Prostate gland (tissue), 2 donors: ENCODE results near the gene DACH1. TPM values are rescaled to one million over a fixed set of nuclear protein-coding genes. Genes with fewer than 3 reads are reported as not detected.

ENCODE experiments used
- DNase-seq: peaks from one replicate; pipeline ENCODE4 v3.0.0-alpha.2; 2019; ENCODE audit warnings: low spot score
- H3K27ac ChIP-seq, 2 donors: fragments of 200-600 bp; sonication (generic); 2 replicates each; pipeline ENCODE4 v1.5.1; 2017 to 2019
- H3K27me3 ChIP-seq: fragments of 200-600 bp; sonication (generic); replicated peaks from 2 replicates; pipeline ENCODE4 v1.5.1; 2019; ENCODE audit not compliant: insufficient read depth
- H3K36me3 ChIP-seq, 2 donors: fragments of 200-600 bp; sonication (generic); 1 replicate in 1 of 2; 2 replicates in 1 of 2; pipeline versions ENCODE4 v1.5.1 to v1.8.1; 2017 to 2019
- H3K4me1 ChIP-seq: fragments of 200-600 bp; sonication (generic); replicated peaks from 2 replicates; pipeline ENCODE4 v1.5.1; 2019
- H3K4me3 ChIP-seq, 2 donors: fragments of 200-600 bp; sonication (generic); 2 replicates each; pipeline ENCODE4 v1.5.1; 2017 to 2019
- H3K9me3 ChIP-seq: fragments of 200-600 bp; sonication (generic); 2 replicates; pipeline ENCODE4 v1.5.1; 2017
- POLR2A ChIP-seq: fragments of 450-650 bp; IDR thresholded peaks from one replicate; pipeline ENCODE4 v1.6.1; 2016; ENCODE audit warnings: antibody characterized with exemption, mild to moderate bottlenecking
- POLR2AphosphoS5 ChIP-seq: sonication (generic); formaldehyde crosslinking; IDR thresholded peaks from one replicate; pipeline ENCODE4 v1.6.1; 2017; ENCODE audit warnings: antibody characterized with exemption
- WGBS: methylation state at CpG from one replicate; pipeline ENCODE4 v1.1.5; 2018; 5-methylcytosine and 5-hydroxymethylcytosine counted together
- intact Hi-C: fragments of 100-400 bp; cut with DNase I; formaldehyde crosslinking; loops from one replicate; pipeline ENCODE4 v1.14.2; 2022
- total RNA-seq, 2 donors: library from RNA; depleted of rRNA; stranded (reverse); fragments of >200 nt; gene quantifications; one replicate each; pipeline ENCODE4 v1.1.0, GENCODE V29; 2016
- TF ChIP-seq, protein P1 (sequence below), 4 experiments: fragments of 200-600 bp in 2 of 4; fragments of 450-650 bp in 2 of 4; sonication (generic) in 2 of 4; IDR thresholded peaks; 1 replicate in 3 of 4; 2 replicates in 1 of 4; pipeline ENCODE4 v1.5.1; 2016 to 2019; ENCODE audit warnings: antibody characterized with exemption in 4 of 4, mild to moderate bottlenecking in 2 of 4, moderate library complexity in 2 of 4

DACH1 gene
- total RNA-seq, 2 donors from 2014 or later: 14.6 to 18.0 TPM

DNA sequence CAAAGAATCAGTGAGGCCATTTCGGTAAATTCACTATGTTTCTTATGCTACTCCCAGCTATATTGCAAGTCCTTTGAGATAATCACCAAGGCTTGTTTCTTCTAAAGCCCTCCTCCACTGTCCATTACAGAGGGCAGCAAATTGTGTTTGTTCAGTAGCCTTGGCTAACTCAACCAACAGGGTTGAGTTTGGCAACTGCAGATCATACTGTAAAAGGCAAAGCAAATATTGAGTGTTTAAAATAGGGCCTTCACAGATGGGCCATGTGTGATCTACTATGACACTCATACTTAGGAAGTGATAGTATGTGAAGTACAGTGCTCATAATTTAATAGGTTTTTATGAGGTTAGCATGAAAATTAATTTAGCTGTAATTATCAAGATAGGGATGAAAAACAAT is 171.3 kb downstream of the DACH1 start:
- Histone ChIP-seq H3K9me3 (no peaks in the 10 kb centered on the region), H3K4me3 (no peak overlapping the region), H3K27ac (no peak overlapping the region), H3K36me3 (no peaks in the 10 kb centered on the region), H3K4me1 (no peaks in the 10 kb centered on the region), H3K27me3 (no peaks in the 10 kb centered on the region)
- WGBS: 96% methylated on average over 1 of the region's 1 CpG
- DNase-seq: no peak
- TF ChIP-seq, protein P1, sequence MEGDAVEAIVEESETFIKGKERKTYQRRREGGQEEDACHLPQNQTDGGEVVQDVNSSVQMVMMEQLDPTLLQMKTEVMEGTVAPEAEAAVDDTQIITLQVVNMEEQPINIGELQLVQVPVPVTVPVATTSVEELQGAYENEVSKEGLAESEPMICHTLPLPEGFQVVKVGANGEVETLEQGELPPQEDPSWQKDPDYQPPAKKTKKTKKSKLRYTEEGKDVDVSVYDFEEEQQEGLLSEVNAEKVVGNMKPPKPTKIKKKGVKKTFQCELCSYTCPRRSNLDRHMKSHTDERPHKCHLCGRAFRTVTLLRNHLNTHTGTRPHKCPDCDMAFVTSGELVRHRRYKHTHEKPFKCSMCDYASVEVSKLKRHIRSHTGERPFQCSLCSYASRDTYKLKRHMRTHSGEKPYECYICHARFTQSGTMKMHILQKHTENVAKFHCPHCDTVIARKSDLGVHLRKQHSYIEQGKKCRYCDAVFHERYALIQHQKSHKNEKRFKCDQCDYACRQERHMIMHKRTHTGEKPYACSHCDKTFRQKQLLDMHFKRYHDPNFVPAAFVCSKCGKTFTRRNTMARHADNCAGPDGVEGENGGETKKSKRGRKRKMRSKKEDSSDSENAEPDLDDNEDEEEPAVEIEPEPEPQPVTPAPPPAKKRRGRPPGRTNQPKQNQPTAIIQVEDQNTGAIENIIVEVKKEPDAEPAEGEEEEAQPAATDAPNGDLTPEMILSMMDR (IDR thresholded peaks at IDR 0.05): no peak
- TF ChIP-seq POLR2A: no peak
- TF ChIP-seq POLR2AphosphoS5: peak; percentile 25
- intact Hi-C loops: no loop called here

DNA sequence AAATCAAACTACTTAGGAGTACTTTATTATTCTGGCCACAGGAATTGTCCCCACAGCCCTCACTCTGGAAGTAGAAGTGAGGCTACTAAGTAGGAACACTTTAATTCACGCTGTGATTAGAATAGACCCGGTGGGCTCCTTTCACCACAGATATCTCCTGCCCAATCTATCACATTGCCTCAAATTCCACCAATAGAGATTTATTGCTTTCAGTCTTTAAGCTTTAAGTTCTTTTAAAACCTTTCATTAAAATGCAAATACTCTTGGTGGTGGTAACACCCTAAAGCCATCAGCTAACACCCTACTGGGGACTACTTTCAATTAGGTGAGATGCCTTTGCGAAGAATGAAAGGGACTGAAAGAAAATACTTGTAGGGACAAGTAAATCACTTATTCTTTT is 181.9 kb downstream of the DACH1 start:
- DNase-seq: no peak
- no peak overlapping the region for H3K27ac ChIP-seq
- no peaks in the 10 kb centered on the region for H3K36me3 ChIP-seq
- no peaks in the 10 kb centered on the region for H3K27me3 ChIP-seq
- intact Hi-C loops: no loop called here
- no peak overlapping the region for H3K4me3 ChIP-seq
- TF ChIP-seq POLR2AphosphoS5 (no peak), POLR2A (no peak)
- TF ChIP-seq, protein P1 (IDR thresholded peaks at IDR 0.05): no peak
- no peaks in the 10 kb centered on the region for H3K9me3 ChIP-seq
- no peaks in the 10 kb centered on the region for H3K4me1 ChIP-seq
- 67% methylated on average over 3 of the region's 3 CpGs for WGBS

DNA sequence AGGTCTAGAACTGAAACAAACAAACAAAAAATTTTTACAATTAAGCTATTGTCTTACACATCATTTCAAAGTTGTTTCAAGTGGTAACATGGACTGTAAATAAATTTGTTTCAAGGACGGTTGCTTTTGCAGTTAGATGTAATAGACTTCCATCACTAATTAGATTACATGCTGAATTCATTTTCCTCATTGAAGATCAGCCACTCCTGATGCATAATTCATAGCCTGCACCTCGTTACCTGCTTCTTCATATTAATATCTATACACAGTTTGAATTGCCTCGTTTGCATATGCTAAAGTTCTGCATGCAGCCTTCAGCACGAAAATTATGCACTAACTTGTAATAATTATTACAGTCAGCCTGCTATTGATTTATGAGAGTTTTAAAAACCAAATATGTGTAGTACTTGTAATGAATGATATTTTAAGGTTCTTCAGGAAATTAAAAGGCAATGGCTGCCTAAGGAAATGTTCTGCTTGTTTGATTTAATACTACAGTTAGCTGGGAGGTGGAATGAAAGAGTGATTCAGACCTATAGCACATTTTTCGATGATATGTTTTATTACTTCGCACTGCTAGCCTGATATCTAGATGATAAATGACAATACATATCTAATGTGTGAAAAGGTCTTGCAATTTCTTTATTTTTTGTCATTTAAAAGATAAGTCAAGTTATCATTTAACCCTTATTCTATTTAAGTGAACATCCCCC is 184.9 kb downstream of the DACH1 start:
- Histone ChIP-seq H3K36me3 (no peaks in the 10 kb centered on the region), H3K4me1 (no peaks in the 10 kb centered on the region), H3K4me3 (no peak overlapping the region), H3K9me3 (no peaks in the 10 kb centered on the region), H3K27ac (no peak overlapping the region), H3K27me3 (no peaks in the 10 kb centered on the region)
- 88% methylated on average over 6 of the region's 6 CpGs for WGBS
- TF ChIP-seq POLR2A (no peak), POLR2AphosphoS5 (no peak)
- TF ChIP-seq, protein P1 (IDR thresholded peaks at IDR 0.05): no peak
- intact Hi-C loops: no loop called here
- no peak for DNase-seq

DNA sequence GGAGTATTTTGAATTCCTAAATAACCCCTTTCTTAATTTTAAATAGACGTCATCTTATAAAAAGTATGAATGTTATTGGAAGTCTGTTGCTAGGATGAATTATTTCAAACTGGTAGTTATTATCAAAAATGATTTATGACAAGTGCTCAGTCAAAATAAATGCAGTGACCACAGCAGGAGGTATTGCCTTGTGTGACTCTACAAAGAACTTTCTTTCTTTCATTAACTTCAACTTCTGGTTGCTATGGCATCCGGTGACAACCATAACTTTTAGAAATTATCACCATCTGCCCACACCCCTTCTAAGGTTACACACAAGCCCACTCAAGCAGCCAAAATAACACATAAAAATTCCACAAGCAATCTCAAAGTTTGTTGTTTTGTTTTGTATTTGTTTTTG is 189.9 kb downstream of the DACH1 start:
- Histone ChIP-seq H3K4me3 (no peak overlapping the region), H3K27me3 (no peaks in the 10 kb centered on the region), H3K36me3 (no peaks in the 10 kb centered on the region), H3K4me1 (no peaks in the 10 kb centered on the region), H3K9me3 (no peaks in the 10 kb centered on the region), H3K27ac (no peak overlapping the region)
- TF ChIP-seq POLR2AphosphoS5 (no peak), POLR2A (no peak)
- TF ChIP-seq, protein P1 (IDR thresholded peaks at IDR 0.05): no peak
- no peak for DNase-seq
- 84% methylated on average over 2 of the region's 2 CpGs for WGBS
- intact Hi-C loops: no loop called here

DNA sequence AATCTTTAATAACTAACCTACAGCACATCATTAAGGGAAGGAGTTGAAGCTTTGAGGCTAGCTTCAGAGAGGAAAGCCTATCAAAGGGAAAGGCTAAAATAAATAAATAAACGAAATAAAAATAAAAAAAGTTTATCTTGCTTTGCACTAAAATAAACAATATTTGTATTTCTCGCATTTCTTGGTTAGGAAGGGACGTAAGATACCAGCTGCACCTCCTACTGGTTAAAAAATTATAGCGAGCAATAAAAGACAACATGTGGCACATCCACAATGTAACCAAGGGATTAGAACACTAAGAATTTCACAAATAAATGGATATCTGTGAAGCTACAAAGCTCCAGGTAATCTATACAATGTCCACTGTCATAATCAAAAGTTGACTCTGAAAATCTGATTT is 194.5 kb downstream of the DACH1 start:
- TF ChIP-seq POLR2A: no peak
- TF ChIP-seq POLR2AphosphoS5: no peak
- TF ChIP-seq, protein P1 (IDR thresholded peaks at IDR 0.05): no peak

More for the DNA sequence above, 194.5 kb downstream of the DACH1 start:
- Histone ChIP-seq H3K4me3 (no peak overlapping the region), H3K36me3 (no peaks in the 10 kb centered on the region), H3K27ac (no peak overlapping the region), H3K9me3 (no peaks in the 10 kb centered on the region), H3K27me3 (no peaks in the 10 kb centered on the region), H3K4me1 (no peaks in the 10 kb centered on the region)
- intact Hi-C loops: no loop called here
- 75% methylated on average over 4 of the region's 4 CpGs for WGBS
- no peak for DNase-seq
